ENCODE results near the gene EIF3L. TPM values are rescaled to one million over a fixed set of nuclear protein-coding genes. Genes with fewer than 3 reads are reported as not detected.

EIF3L gene
- total RNA-seq, 1 donor from 2014 or later, result 718 TPM

DNA sequence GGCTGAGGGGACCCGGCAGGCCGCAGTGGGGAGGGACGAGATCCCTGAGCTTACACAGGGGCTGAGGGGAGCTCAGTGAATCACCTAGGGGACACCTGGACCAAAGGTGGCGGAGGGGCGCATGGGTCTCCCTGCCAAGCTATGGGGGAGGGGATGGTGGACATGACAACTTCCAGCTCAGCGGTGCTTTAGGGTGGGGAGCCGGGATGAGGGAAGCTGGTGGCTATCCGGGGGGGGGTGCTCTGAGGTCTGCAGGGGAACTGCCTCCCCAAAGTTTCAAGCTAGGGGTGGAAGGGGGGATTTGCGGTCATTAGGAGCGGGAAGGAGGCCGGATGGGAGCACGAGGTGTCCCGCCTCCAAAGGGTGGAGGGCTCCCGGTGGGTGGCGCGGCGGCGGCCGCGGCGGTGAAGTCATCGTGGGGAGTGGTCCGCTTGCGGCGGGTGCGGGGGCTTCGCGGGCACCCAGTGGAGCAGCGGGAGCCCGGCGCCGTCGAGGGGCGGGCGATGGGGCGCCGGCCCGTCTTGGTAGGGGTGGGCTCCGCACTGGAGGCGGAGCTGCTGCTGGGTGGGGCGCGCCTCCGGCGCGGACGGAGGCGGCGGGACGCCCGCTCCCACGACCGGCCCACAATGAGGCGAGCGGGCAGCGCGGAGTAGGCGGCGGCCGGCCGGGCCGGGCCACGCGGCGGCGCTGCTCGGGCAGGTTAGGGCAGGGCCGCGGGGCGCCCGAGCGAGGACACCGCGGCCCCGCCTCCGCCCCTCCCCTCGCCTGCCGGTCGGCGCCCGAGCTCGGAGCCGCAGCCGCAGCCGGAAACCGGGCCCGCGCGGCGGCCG lies 56.5 kb downstream of the EIF3L start, which contains the start of gene MICALL1:
Gene MICALL1 (plus strand): TSS at position 764 of the 830 bp plus-strand sequence. CDS start 126 bp downstream, outside the sequence.
- intact Hi-C loops (cut with micrococcal nuclease), result loop anchor here (1.0 kb wide), 3 partner anchors 29 to 61 kb away; partner anchors contain the start of gene ANKRD54
- peaks cover 2% of the 10 kb centered on the region for H3K36me3 Mint-ChIP-seq (ENCODE audit: low read depth)
- H3K9me3 Mint-ChIP-seq, result no peaks in the 10 kb centered on the region

DNA sequence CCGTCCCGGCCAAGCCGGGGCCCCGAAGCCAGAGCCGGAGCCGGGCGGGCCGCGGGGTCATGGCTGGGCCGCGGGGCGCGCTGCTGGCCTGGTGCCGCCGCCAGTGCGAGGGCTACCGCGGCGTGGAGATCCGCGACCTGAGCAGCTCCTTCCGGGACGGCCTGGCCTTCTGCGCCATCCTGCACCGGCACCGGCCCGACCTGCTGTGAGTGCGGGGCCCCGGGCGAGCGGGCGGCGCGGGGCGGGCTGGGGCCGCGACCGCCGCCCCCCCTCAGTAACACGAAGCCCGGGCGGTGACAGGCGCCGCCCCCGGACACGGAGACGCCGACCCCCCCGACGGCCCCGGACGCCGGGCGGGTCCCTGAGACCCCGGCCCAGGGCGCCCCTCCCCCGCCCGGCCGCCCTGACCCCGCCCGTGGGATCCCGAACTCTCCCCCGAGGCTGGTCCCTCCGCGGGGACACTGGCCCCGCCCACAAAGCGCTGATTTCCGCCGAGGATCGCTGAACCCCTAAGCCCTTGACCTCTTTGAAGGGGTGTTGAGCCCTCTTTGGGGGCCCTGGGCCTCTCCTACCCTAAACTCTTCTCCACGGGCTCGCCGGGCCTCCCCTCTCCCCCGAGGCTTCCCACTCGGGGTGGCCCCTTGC lies 57.3 kb downstream of the EIF3L start:
- DNase-seq (peak; percentile 43), ATAC-seq (ENCODE audit: low read depth) (peak; percentile 11)
- Mint-ChIP-seq H3K27me3 (no peaks in the 10 kb centered on the region), H3K4me1 (peaks cover 22% of the 10 kb centered on the region), H3K36me3 (ENCODE audit: low read depth) (peaks cover 2% of the 10 kb centered on the region), H3K27ac (peak overlapping the region; percentile 70), H3K9me3 (no peaks in the 10 kb centered on the region), H3K4me3 (peak overlapping the region; percentile 81)
- CTCF ChIA-PET, result interaction anchor here (0.9 to 1.7 kb wide), 8 partner anchors 9 to 61 kb away, joined by 3 to 10 read pairs (median 6); no protein-coding TSS in a partner anchor
- POLR2A ChIA-PET, result interaction anchor here (0.9 to 1.8 kb wide), 4 partner anchors 9 to 62 kb away, joined by 4 to 6 read pairs (median 5); partner anchors contain the start of gene ANKRD54
- intact Hi-C loops (cut with micrococcal nuclease), result loop anchor here (1.0 kb wide), 3 partner anchors 28 to 62 kb away; partner anchors contain the start of gene ANKRD54
- TF ChIP-seq, protein P1, sequence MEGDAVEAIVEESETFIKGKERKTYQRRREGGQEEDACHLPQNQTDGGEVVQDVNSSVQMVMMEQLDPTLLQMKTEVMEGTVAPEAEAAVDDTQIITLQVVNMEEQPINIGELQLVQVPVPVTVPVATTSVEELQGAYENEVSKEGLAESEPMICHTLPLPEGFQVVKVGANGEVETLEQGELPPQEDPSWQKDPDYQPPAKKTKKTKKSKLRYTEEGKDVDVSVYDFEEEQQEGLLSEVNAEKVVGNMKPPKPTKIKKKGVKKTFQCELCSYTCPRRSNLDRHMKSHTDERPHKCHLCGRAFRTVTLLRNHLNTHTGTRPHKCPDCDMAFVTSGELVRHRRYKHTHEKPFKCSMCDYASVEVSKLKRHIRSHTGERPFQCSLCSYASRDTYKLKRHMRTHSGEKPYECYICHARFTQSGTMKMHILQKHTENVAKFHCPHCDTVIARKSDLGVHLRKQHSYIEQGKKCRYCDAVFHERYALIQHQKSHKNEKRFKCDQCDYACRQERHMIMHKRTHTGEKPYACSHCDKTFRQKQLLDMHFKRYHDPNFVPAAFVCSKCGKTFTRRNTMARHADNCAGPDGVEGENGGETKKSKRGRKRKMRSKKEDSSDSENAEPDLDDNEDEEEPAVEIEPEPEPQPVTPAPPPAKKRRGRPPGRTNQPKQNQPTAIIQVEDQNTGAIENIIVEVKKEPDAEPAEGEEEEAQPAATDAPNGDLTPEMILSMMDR (IDR thresholded peaks at IDR 0.05), result no peak

More for the DNA sequence above, 56.5 kb downstream of the EIF3L start, which contains the start of gene MICALL1:
- ATAC-seq (ENCODE audit: low read depth), result peak; percentile 90
- Mint-ChIP-seq H3K27ac (peak within 1 kb of the TSS; percentile 85), H3K4me1 (peaks cover 22% of the 10 kb centered on the region), H3K27me3 (no peaks in the 10 kb centered on the region), H3K4me3 (peak within 1 kb of the TSS; percentile 81)
- ChIA-PET CTCF (interaction anchor here (0.9 to 1.7 kb wide), 8 partner anchors 8 to 62 kb away, joined by 3 to 10 read pairs (median 6); no protein-coding TSS in a partner anchor), POLR2A (interaction anchor here (0.6 to 1.8 kb wide), 5 partner anchors 9 to 1357 kb away, joined by 3 to 6 read pairs (median 4); partner anchors contain the start of gene ANKRD54)
- TF ChIP-seq, protein P1 (IDR thresholded peaks at IDR 0.05), result no peak
- DNase-seq, result peak; percentile 81

DNA sequence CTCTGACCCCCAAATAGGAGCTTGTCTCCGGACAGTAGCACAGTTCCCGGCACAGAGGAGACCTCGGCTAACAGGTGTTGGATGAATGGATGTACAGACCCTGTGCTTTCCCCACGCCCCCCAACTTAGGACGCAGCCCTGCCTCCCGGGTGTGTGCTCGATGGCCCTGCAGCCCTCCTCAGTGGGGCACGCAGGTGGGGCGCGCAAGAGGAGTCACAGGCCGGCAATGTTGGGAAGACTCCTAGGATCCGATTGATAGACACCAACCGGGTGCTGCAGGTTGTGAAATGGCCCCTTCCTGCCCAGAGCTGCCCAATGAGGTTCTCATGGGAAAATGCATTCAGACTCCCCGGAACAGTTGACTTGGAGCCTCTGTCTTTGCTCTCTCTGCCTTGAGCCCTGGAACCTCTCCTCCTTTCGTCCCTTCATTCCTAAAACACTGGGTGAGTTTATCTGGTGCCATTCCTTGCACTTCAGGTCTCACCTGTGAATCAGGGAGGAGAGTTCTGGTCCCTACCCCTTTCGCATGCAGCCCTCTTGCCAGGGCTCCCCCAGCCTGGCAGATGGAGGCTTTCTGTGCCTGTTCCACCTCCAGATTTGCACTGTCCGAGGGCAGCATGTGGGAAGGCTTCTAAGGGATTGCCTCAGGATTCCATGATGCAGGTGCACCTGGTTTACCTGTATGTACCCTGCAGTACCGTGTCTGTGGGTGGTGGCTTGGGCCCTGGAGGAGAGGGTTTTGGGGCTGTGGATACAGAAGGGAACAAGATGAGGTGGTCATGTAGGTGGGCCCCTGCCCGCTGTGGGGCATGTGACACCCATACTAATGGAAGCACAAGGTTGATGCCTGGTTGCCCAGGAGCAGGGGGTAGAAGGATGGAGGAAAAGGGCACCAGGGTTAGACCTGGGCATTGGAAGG lies 58.1 kb downstream of the EIF3L start:
- Mint-ChIP-seq H3K9me3 (no peaks in the 10 kb centered on the region), H3K27ac (peak overlapping the region; percentile 70), H3K4me3 (peak overlapping the region; percentile 81), H3K27me3 (no peaks in the 10 kb centered on the region), H3K36me3 (ENCODE audit: low read depth) (peaks cover 6% of the 10 kb centered on the region), H3K4me1 (peaks cover 22% of the 10 kb centered on the region)
- POLR2A ChIA-PET, result interaction anchor here (0.6 to 1.0 kb wide), 2 partner anchors 9 to 47 kb away, joined by 7 to 8 read pairs; no protein-coding TSS in a partner anchor
- ATAC-seq (ENCODE audit: low read depth) (no peak), DNase-seq (no peak)
- intact Hi-C loops (cut with micrococcal nuclease), result no loop called here
- CTCF ChIA-PET, result no interaction called here
- TF ChIP-seq, protein P1 (IDR thresholded peaks at IDR 0.05), result no peak

DNA sequence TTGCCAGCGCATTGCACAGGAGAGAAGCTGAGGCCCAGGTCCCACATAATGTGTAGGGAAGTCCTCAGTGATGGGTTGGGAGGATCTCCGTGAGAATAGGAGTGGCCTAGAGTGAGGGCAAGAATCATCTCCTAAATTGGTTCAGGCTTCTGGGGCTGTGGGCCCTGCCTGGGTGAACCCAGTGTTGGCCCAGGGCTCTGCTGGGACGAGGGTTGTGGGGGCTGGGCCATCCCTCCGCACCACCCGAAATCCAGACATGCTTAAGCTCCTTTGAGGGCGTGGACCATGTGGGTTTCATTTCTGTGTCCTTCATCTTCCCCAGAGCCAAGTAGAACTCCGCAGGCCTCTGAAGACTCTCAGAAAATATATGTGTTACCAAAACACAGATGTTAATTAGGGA lies 60.5 kb downstream of the EIF3L start:
- H3K4me3 Mint-ChIP-seq, result no peak overlapping the region
- no peaks in the 10 kb centered on the region for H3K9me3 Mint-ChIP-seq
- H3K36me3 Mint-ChIP-seq (ENCODE audit: low read depth), result peaks cover 18% of the 10 kb centered on the region
- intact Hi-C loops (cut with micrococcal nuclease), result no loop called here
- TF ChIP-seq, protein P1 (IDR thresholded peaks at IDR 0.05), result no peak
- ChIA-PET POLR2A (no interaction called here), CTCF (no interaction called here)
- DNase-seq (no peak), ATAC-seq (ENCODE audit: low read depth) (no peak)
- H3K27me3 Mint-ChIP-seq, result no peaks in the 10 kb centered on the region
- H3K27ac Mint-ChIP-seq, result no peak overlapping the region
- H3K4me1 Mint-ChIP-seq, result peaks cover 21% of the 10 kb centered on the region
